Fibroblast of lung (primary cell): ENCODE measurements around the gene CHMP6.

ENCODE experiments used
- EZH2 ChIP-seq: IDR thresholded peaks from 2 replicates; pipeline ENCODE4 v1.5.1; 2012; ENCODE audit warnings: low read length, control low read depth, mild to moderate bottlenecking; ENCODE audit errors: missing control alignments
- TF ChIP-seq, protein P1 (sequence below), 2 donors: IDR thresholded peaks in 1 of 2; conservative IDR thresholded peaks in 1 of 2; 1 replicate in 1 of 2; 2 replicates in 1 of 2; pipeline ENCODE4 v1.5.1; 2011 to 2012; ENCODE audit warnings: low read length in 2 of 2, control low read depth in 1 of 2, inconsistent platforms in 1 of 2, low read depth in 1 of 2, mild to moderate bottlenecking in 1 of 2

DNA sequence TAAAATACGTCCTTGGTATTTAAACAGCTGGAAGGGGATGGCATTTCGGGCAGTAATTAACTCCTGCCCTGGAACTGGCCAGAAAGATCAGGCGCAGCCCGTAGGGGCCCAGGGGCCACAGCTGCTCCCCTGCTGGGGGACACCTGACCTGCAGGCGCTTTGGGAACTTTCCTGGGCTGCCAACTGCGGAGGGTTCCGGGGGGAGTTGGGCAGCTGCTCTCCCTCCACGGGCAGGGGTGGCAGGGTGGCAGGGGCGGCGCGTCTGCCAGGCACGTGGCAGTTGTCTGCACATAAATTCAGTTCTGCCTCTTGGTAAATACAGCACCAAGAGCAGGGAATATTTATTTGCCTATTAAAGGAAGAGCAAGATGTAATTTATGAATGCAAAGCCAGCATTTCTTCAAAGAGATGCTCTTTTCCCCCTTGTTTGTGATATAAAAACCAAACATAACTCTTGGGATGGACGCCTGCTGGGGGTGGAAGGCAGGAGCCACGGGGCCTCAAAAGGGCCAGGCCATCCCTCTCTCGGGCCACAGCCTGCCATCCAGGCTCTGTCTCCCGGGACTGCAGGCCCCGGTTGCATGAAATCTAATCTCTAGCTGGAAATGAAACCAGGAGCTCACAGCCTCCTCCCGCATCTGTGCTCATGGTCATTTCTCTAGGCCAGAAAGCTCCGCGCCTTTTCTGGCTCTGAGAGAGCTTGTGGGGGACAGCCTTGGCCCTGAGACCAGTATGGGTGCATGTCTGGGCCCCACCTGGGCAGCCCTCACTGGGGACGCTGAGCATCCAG lies 29.9 kb upstream of the CHMP6 start:
- TF ChIP-seq, protein P1, sequence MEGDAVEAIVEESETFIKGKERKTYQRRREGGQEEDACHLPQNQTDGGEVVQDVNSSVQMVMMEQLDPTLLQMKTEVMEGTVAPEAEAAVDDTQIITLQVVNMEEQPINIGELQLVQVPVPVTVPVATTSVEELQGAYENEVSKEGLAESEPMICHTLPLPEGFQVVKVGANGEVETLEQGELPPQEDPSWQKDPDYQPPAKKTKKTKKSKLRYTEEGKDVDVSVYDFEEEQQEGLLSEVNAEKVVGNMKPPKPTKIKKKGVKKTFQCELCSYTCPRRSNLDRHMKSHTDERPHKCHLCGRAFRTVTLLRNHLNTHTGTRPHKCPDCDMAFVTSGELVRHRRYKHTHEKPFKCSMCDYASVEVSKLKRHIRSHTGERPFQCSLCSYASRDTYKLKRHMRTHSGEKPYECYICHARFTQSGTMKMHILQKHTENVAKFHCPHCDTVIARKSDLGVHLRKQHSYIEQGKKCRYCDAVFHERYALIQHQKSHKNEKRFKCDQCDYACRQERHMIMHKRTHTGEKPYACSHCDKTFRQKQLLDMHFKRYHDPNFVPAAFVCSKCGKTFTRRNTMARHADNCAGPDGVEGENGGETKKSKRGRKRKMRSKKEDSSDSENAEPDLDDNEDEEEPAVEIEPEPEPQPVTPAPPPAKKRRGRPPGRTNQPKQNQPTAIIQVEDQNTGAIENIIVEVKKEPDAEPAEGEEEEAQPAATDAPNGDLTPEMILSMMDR (conservative IDR thresholded peaks at IDR 0.05 in 1 of 2, IDR thresholded peaks at IDR 0.05 in 1 of 2; ENCODE audit: low read depth in 1 of 2, low read length in 2 of 2), result no peak
- TF ChIP-seq EZH2, result no peak
